ENCODE data around the gene ZCCHC9.

Gene ZCCHC9

GRCh38 chr5:81359108-81359507 lies 57.7 kb downstream of the ZCCHC9 start:
- Histone ChIP-seq H3K18ac (ENCODE audit: low read length) (no peak overlapping the region), H2BK12ac (ENCODE audit: low read length) (no peak overlapping the region), H3K4me3 (ENCODE audit: low read depth, low read length) (no peak overlapping the region), H3K23ac (ENCODE audit: low read length) (no peak overlapping the region), H3K14ac (ENCODE audit: low read length) (no peak overlapping the region), H2BK5ac (ENCODE audit: low read depth, low read length, poor library complexity) (no peak overlapping the region), H2AFZ (ENCODE audit: insufficient read depth, low read length, poor library complexity) (no peak overlapping the region), H3K9ac (ENCODE audit: low read length) (no peak overlapping the region), H3K4me2 (ENCODE audit: low read length) (no peak overlapping the region), H3K4ac (ENCODE audit: low read depth, low read length) (no peak overlapping the region), H4K12ac (ENCODE audit: low read depth, low read length) (no peak overlapping the region), H4K8ac (ENCODE audit: low read depth, low read length) (no peak overlapping the region), H4K91ac (ENCODE audit: low read depth, low read length) (no peak overlapping the region), H3K79me1 (ENCODE audit: low read length) (no peaks in the 10 kb centered on the region), H3K36me3 (ENCODE audit: control insufficient read depth in 1 of 2, insufficient read depth in 2 of 2, low read length in 2 of 2) (no peaks in the 10 kb centered on the region), H3K27ac (ENCODE audit: low read depth, low read length) (no peak overlapping the region), H3K27me3 (ENCODE audit: insufficient read depth, low read length) (no peaks in the 10 kb centered on the region), H3K9me3 (ENCODE audit: insufficient read depth, low read depth, low read length) (no peaks in the 10 kb centered on the region), H3K79me2 (ENCODE audit: control insufficient read depth, insufficient read depth, low read length, poor library complexity) (no peaks in the 10 kb centered on the region), H3K4me1 (ENCODE audit: control insufficient read depth in 1 of 2, insufficient read depth in 2 of 2, low read length in 2 of 2) (no peaks in the 10 kb centered on the region), H2AK5ac (ENCODE audit: low read length) (no peak overlapping the region), H2BK120ac (ENCODE audit: insufficient read depth, low read length, poor library complexity) (no peak overlapping the region)
- no peak for DNase-seq
- no CpG with 5 or more reads among the region's 5 CpGs for WGBS (ENCODE audit: extremely low coverage, insufficient coverage, insufficient read length)

GRCh38 chr5:81359881-81360280 lies 58.5 kb downstream of the ZCCHC9 start:
- no CpG with 5 or more reads among the region's 2 CpGs for whole genome bisulfite sequencing (ENCODE audit: extremely low coverage, insufficient coverage, insufficient read length)
- H2BK120ac ChIP-seq (ENCODE audit: insufficient read depth, low read length, poor library complexity): no peak overlapping the region

GRCh38 chr5:81360640-81361039 lies 59.3 kb downstream of the ZCCHC9 start:
- Histone ChIP-seq H3K23ac (ENCODE audit: low read length) (no peak overlapping the region), H3K27me3 (ENCODE audit: insufficient read depth, low read length) (no peaks in the 10 kb centered on the region), H2BK5ac (ENCODE audit: low read depth, low read length, poor library complexity) (no peak overlapping the region), H3K27ac (ENCODE audit: low read depth, low read length) (no peak overlapping the region), H2AK5ac (ENCODE audit: low read length) (no peak overlapping the region), H3K36me3 (ENCODE audit: control insufficient read depth in 1 of 2, insufficient read depth in 2 of 2, low read length in 2 of 2) (no peaks in the 10 kb centered on the region), H2AFZ (ENCODE audit: insufficient read depth, low read length, poor library complexity) (no peak overlapping the region), H3K9ac (ENCODE audit: low read length) (no peak overlapping the region), H4K91ac (ENCODE audit: low read depth, low read length) (no peak overlapping the region), H3K79me2 (ENCODE audit: control insufficient read depth, insufficient read depth, low read length, poor library complexity) (no peaks in the 10 kb centered on the region), H3K4me2 (ENCODE audit: low read length) (no peak overlapping the region), H2BK12ac (ENCODE audit: low read length) (no peak overlapping the region), H3K18ac (ENCODE audit: low read length) (no peak overlapping the region), H3K4ac (ENCODE audit: low read depth, low read length) (no peak overlapping the region), H4K8ac (ENCODE audit: low read depth, low read length) (no peak overlapping the region), H2BK120ac (ENCODE audit: insufficient read depth, low read length, poor library complexity) (no peak overlapping the region), H4K12ac (ENCODE audit: low read depth, low read length) (no peak overlapping the region), H3K4me3 (ENCODE audit: low read depth, low read length) (no peak overlapping the region), H3K14ac (ENCODE audit: low read length) (no peak overlapping the region), H3K4me1 (ENCODE audit: control insufficient read depth in 1 of 2, insufficient read depth in 2 of 2, low read length in 2 of 2) (no peaks in the 10 kb centered on the region), H3K79me1 (ENCODE audit: low read length) (no peaks in the 10 kb centered on the region), H3K9me3 (ENCODE audit: insufficient read depth, low read depth, low read length) (no peaks in the 10 kb centered on the region)
- WGBS (ENCODE audit: extremely low coverage, insufficient coverage, insufficient read length): no CpG with 5 or more reads among the region's 4 CpGs
- no peak for DNase-seq

More at GRCh38 chr5:81359881-81360280, 58.5 kb downstream of the ZCCHC9 start:
- Histone ChIP-seq H3K4me2 (ENCODE audit: low read length) (no peak overlapping the region), H3K4me3 (ENCODE audit: low read depth, low read length) (no peak overlapping the region), H3K4ac (ENCODE audit: low read depth, low read length) (no peak overlapping the region), H3K27me3 (ENCODE audit: insufficient read depth, low read length) (no peaks in the 10 kb centered on the region), H3K79me2 (ENCODE audit: control insufficient read depth, insufficient read depth, low read length, poor library complexity) (no peaks in the 10 kb centered on the region), H3K9me3 (ENCODE audit: insufficient read depth, low read depth, low read length) (no peaks in the 10 kb centered on the region), H2AK5ac (ENCODE audit: low read length) (no peak overlapping the region), H4K12ac (ENCODE audit: low read depth, low read length) (no peak overlapping the region), H3K14ac (ENCODE audit: low read length) (no peak overlapping the region), H3K9ac (ENCODE audit: low read length) (no peak overlapping the region), H3K23ac (ENCODE audit: low read length) (no peak overlapping the region), H2BK5ac (ENCODE audit: low read depth, low read length, poor library complexity) (no peak overlapping the region), H4K91ac (ENCODE audit: low read depth, low read length) (no peak overlapping the region), H3K4me1 (ENCODE audit: control insufficient read depth in 1 of 2, insufficient read depth in 2 of 2, low read length in 2 of 2) (no peaks in the 10 kb centered on the region), H3K79me1 (ENCODE audit: low read length) (no peaks in the 10 kb centered on the region), H2AFZ (ENCODE audit: insufficient read depth, low read length, poor library complexity) (no peak overlapping the region), H2BK12ac (ENCODE audit: low read length) (no peak overlapping the region), H3K36me3 (ENCODE audit: control insufficient read depth in 1 of 2, insufficient read depth in 2 of 2, low read length in 2 of 2) (no peaks in the 10 kb centered on the region), H3K27ac (ENCODE audit: low read depth, low read length) (no peak overlapping the region), H4K8ac (ENCODE audit: low read depth, low read length) (no peak overlapping the region), H3K18ac (ENCODE audit: low read length) (no peak overlapping the region)
- no peak for DNase-seq

- H3K4ac ChIP-seq (ENCODE audit: low read depth, low read length): no peak overlapping the region
- H3K9me3 ChIP-seq (ENCODE audit: insufficient read depth, low read depth, low read length): no peaks in the 10 kb centered on the region
- H2BK5ac ChIP-seq (ENCODE audit: low read depth, low read length, poor library complexity): no peak overlapping the region
- H4K8ac ChIP-seq (ENCODE audit: low read depth, low read length): no peak overlapping the region
- H2BK120ac ChIP-seq (ENCODE audit: insufficient read depth, low read length, poor library complexity): no peak overlapping the region
- H3K27me3 ChIP-seq (ENCODE audit: insufficient read depth, low read length): no peaks in the 10 kb centered on the region
- no peak overlapping the region for H2AFZ ChIP-seq (ENCODE audit: insufficient read depth, low read length, poor library complexity)
- H3K4me1 ChIP-seq (ENCODE audit: control insufficient read depth in 1 of 2, insufficient read depth in 2 of 2, low read length in 2 of 2): no peaks in the 10 kb centered on the region
- no peak overlapping the region for H3K14ac ChIP-seq (ENCODE audit: low read length)
- no peaks in the 10 kb centered on the region for H3K79me1 ChIP-seq (ENCODE audit: low read length)
- no peak overlapping the region for H2BK12ac ChIP-seq (ENCODE audit: low read length)
- no peak overlapping the region for H3K27ac ChIP-seq (ENCODE audit: low read depth, low read length)
- H3K79me2 ChIP-seq (ENCODE audit: control insufficient read depth, insufficient read depth, low read length, poor library complexity): no peaks in the 10 kb centered on the region
- no peak overlapping the region for H4K91ac ChIP-seq (ENCODE audit: low read depth, low read length)
- no peak overlapping the region for H4K12ac ChIP-seq (ENCODE audit: low read depth, low read length)
- H3K23ac ChIP-seq (ENCODE audit: low read length): no peak overlapping the region
- DNase-seq: no peak
- no peak overlapping the region for H3K18ac ChIP-seq (ENCODE audit: low read length)
- WGBS (ENCODE audit: extremely low coverage, insufficient coverage, insufficient read length): no CpG with 5 or more reads among the region's 2 CpGs
- no peak overlapping the region for H3K4me2 ChIP-seq (ENCODE audit: low read length)
- H3K36me3 ChIP-seq (ENCODE audit: control insufficient read depth in 1 of 2, insufficient read depth in 2 of 2, low read length in 2 of 2): no peaks in the 10 kb centered on the region
- H2AK5ac ChIP-seq (ENCODE audit: low read length): no peak overlapping the region
- H3K4me3 ChIP-seq (ENCODE audit: low read depth, low read length): no peak overlapping the region
- no peak overlapping the region for H3K9ac ChIP-seq (ENCODE audit: low read length)
Observed at GRCh38 chr5:81361600-81361999, 60.2 kb downstream of the ZCCHC9 start.

All from trophoblast cell (in vitro differentiated cells and primary cell).